Stimulated activated CD4-positive, alpha-beta T cell treated with anti-CD3 and anti-CD28 coated beads, Interleukin-2, amount 100 ng/mL, for 48 hours (primary cell): ENCODE measurements around the gene SIL1.

Experiments
- DNase-seq, 2 donors: peaks; one replicate each; pipeline ENCODE4 v3.0.0-alpha.2; 2020

The SIL1 gene

GRCh38 chr5:138972836-138973235, 225.3 kb downstream of the SIL1 start:
- DNase-seq = no peak

- DNase-seq = no peak
Observed at GRCh38 chr5:138972230-138972629, 225.9 kb downstream of the SIL1 start.

- no peak for DNase-seq
Observed at GRCh38 chr5:138969323-138970002, 228.7 kb downstream of the SIL1 start.

- no peak for DNase-seq
Observed at GRCh38 chr5:138968601-138969000, 229.6 kb downstream of the SIL1 start.

- DNase-seq = no peak
Observed at GRCh38 chr5:138967791-138968448, 230.2 kb downstream of the SIL1 start.

- DNase-seq = no peak
Observed at GRCh38 chr5:138966236-138966985, 231.8 kb downstream of the SIL1 start.

- no peak for DNase-seq
Observed at GRCh38 chr5:138965626-138966025, 232.5 kb downstream of the SIL1 start.

GRCh38 chr5:138964647-138965201, 233.4 kb downstream of the SIL1 start:
- DNase-seq = no peak

GRCh38 chr5:138963763-138964371, 234.3 kb downstream of the SIL1 start:
- DNase-seq = no peak

- DNase-seq = no peak
Observed at GRCh38 chr5:138962614-138963370, 235.4 kb downstream of the SIL1 start.

GRCh38 chr5:138961729-138962128, 236.4 kb downstream of the SIL1 start:
- no peak for DNase-seq

GRCh38 chr5:138961221-138961620, 236.9 kb downstream of the SIL1 start:
- no peak for DNase-seq

GRCh38 chr5:138960145-138960692, 237.9 kb downstream of the SIL1 start:
- DNase-seq = no peak

- no peak for DNase-seq
Observed at GRCh38 chr5:138956801-138957200, 241.4 kb downstream of the SIL1 start.

GRCh38 chr5:138955671-138956295, 242.4 kb downstream of the SIL1 start:
- no peak for DNase-seq

- no peak for DNase-seq
Observed at GRCh38 chr5:138955013-138955660, 243.0 kb downstream of the SIL1 start.

GRCh38 chr5:138954257-138955012, 243.7 kb downstream of the SIL1 start:
- no peak for DNase-seq

- no peak for DNase-seq
Observed at GRCh38 chr5:138953387-138954256, 244.5 kb downstream of the SIL1 start.

- no peak for DNase-seq
Observed at GRCh38 chr5:138952962-138953361, 245.2 kb downstream of the SIL1 start.
